HUES6 (cell line): ENCODE measurements around the gene SMURF1.

Experiments used
- H3K27ac ChIP-seq: 2 replicates; pipeline ENCODE4 v1.7.0; 2013; ENCODE audit warnings: low read depth, mild to moderate bottlenecking, low read length, inconsistent platforms
- H3K27me3 ChIP-seq: 2 replicates; pipeline ENCODE4 v1.6.1; 2013; ENCODE audit warnings: low read length; ENCODE audit not compliant: control insufficient read depth, insufficient read depth
- H3K36me3 ChIP-seq: 2 replicates; pipeline ENCODE4 v1.6.1; 2013; ENCODE audit warnings: low read length; ENCODE audit not compliant: control insufficient read depth, insufficient read depth
- H3K4me1 ChIP-seq: 2 replicates; pipeline ENCODE4 v1.6.1; 2013; ENCODE audit warnings: low read length; ENCODE audit not compliant: control insufficient read depth, insufficient read depth
- H3K4me3 ChIP-seq: 2 replicates; pipeline ENCODE4 v1.5.1; 2013; ENCODE audit warnings: low read depth, low read length
- H3K9ac ChIP-seq: one replicate; pipeline ENCODE4 v1.6.1; 2013; ENCODE audit warnings: mild to moderate bottlenecking, low read length
- H3K9me3 ChIP-seq: 2 replicates; pipeline ENCODE4 v1.6.1; 2013; ENCODE audit warnings: low read depth, low read length; ENCODE audit not compliant: control insufficient read depth, insufficient read depth

SMURF1 gene

GRCh38 chr7:99129001-99129400, 14.9 kb downstream of the SMURF1 start:
- Histone ChIP-seq H3K9me3 (no peaks in the 10 kb centered on the region), H3K4me1 (peaks cover 16% of the 10 kb centered on the region), H3K27ac (no peak overlapping the region), H3K4me3 (no peak overlapping the region), H3K36me3 (no peaks in the 10 kb centered on the region), H3K27me3 (no peaks in the 10 kb centered on the region), H3K9ac (no peak overlapping the region)

GRCh38 chr7:99128076-99128950, 15.6 kb downstream of the SMURF1 start:
- H3K4me3 ChIP-seq = no peak overlapping the region
- H3K36me3 ChIP-seq = no peaks in the 10 kb centered on the region
- H3K4me1 ChIP-seq = peaks cover 16% of the 10 kb centered on the region
- no peaks in the 10 kb centered on the region for H3K27me3 ChIP-seq
- no peak overlapping the region for H3K9ac ChIP-seq
- no peak overlapping the region for H3K27ac ChIP-seq
- H3K9me3 ChIP-seq = no peaks in the 10 kb centered on the region

GRCh38 chr7:99127636-99128035, 16.3 kb downstream of the SMURF1 start:
- Histone ChIP-seq H3K4me3 (no peak overlapping the region), H3K36me3 (no peaks in the 10 kb centered on the region), H3K27me3 (no peaks in the 10 kb centered on the region), H3K4me1 (peaks cover 16% of the 10 kb centered on the region), H3K27ac (no peak overlapping the region), H3K9ac (no peak overlapping the region), H3K9me3 (no peaks in the 10 kb centered on the region)

GRCh38 chr7:99126921-99127553, 16.9 kb downstream of the SMURF1 start:
- H3K36me3 ChIP-seq = no peaks in the 10 kb centered on the region
- no peak overlapping the region for H3K4me3 ChIP-seq
- H3K4me1 ChIP-seq = peaks cover 13% of the 10 kb centered on the region
- H3K27ac ChIP-seq = no peak overlapping the region
- no peaks in the 10 kb centered on the region for H3K27me3 ChIP-seq
- peak overlapping the region; percentile 45 for H3K9ac ChIP-seq
- no peaks in the 10 kb centered on the region for H3K9me3 ChIP-seq

- H3K36me3 ChIP-seq = no peaks in the 10 kb centered on the region
- no peak overlapping the region for H3K4me3 ChIP-seq
- H3K4me1 ChIP-seq = peaks cover 10% of the 10 kb centered on the region
- peaks cover 1% of the 10 kb centered on the region; the same call in 1 of the 2 replicates for H3K9me3 ChIP-seq
- H3K9ac ChIP-seq = no peak overlapping the region
- no peaks in the 10 kb centered on the region for H3K27me3 ChIP-seq
- H3K27ac ChIP-seq = no peak overlapping the region
These were observed 18.4 kb downstream of the SMURF1 start for GRCh38 chr7:99125505-99125865.

- no peak overlapping the region for H3K27ac ChIP-seq
These were observed 19.0 kb downstream of the SMURF1 start for GRCh38 chr7:99124751-99125504.

GRCh38 chr7:99124236-99124635, 19.7 kb downstream of the SMURF1 start:
- Histone ChIP-seq H3K4me3 (no peak overlapping the region), H3K4me1 (peaks cover 10% of the 10 kb centered on the region), H3K27ac (no peak overlapping the region), H3K36me3 (peaks cover 7% of the 10 kb centered on the region), H3K9me3 (peaks cover 8% of the 10 kb centered on the region), H3K27me3 (no peaks in the 10 kb centered on the region), H3K9ac (no peak overlapping the region)

More at GRCh38 chr7:99124751-99125504, 19.0 kb downstream of the SMURF1 start:
- Histone ChIP-seq H3K4me3 (no peak overlapping the region), H3K27me3 (no peaks in the 10 kb centered on the region), H3K4me1 (peaks cover 10% of the 10 kb centered on the region), H3K36me3 (peaks cover 3% of the 10 kb centered on the region), H3K9ac (no peak overlapping the region), H3K9me3 (peaks cover 6% of the 10 kb centered on the region)

GRCh38 chr7:99123571-99124033, 20.3 kb downstream of the SMURF1 start:
- no peaks in the 10 kb centered on the region for H3K27me3 ChIP-seq
- H3K9ac ChIP-seq = no peak overlapping the region
- peaks cover 7% of the 10 kb centered on the region for H3K36me3 ChIP-seq
- peaks cover 8% of the 10 kb centered on the region for H3K9me3 ChIP-seq
- no peak overlapping the region for H3K4me3 ChIP-seq
- H3K27ac ChIP-seq = no peak overlapping the region
- peaks cover 10% of the 10 kb centered on the region for H3K4me1 ChIP-seq

- peaks cover 13% of the 10 kb centered on the region for H3K9me3 ChIP-seq
- no peak overlapping the region for H3K9ac ChIP-seq
- H3K27ac ChIP-seq = no peak overlapping the region
- no peaks in the 10 kb centered on the region for H3K27me3 ChIP-seq
- peaks cover 10% of the 10 kb centered on the region for H3K4me1 ChIP-seq
- H3K4me3 ChIP-seq = no peak overlapping the region
- H3K36me3 ChIP-seq = peaks cover 7% of the 10 kb centered on the region
These were observed 21.1 kb downstream of the SMURF1 start for GRCh38 chr7:99122762-99123161.

GRCh38 chr7:99121496-99122021, 22.3 kb downstream of the SMURF1 start:
- Histone ChIP-seq H3K9me3 (peaks cover 13% of the 10 kb centered on the region), H3K4me1 (peaks cover 6% of the 10 kb centered on the region; the same call in 1 of the 2 replicates), H3K36me3 (peaks cover 7% of the 10 kb centered on the region), H3K27ac (no peak overlapping the region), H3K9ac (no peak overlapping the region), H3K4me3 (no peak overlapping the region), H3K27me3 (no peaks in the 10 kb centered on the region)
